HG02870 (cell line): ENCODE results near the gene PCNT.
"Not testable (repeated sequence)": the region's sequence is repeated elsewhere in the genome, so short reads cannot be mapped to it uniquely, and the experiment has no call there.

Experiments used
- ATAC-seq: cut with Tn5 transposase; IDR thresholded peaks from one replicate; pipeline ENCODE4 v1.9.1; 2021; ENCODE audit warnings: mild to moderate bottlenecking, moderate library complexity; ENCODE audit not compliant: unreplicated experiment

The PCNT gene

DNA sequence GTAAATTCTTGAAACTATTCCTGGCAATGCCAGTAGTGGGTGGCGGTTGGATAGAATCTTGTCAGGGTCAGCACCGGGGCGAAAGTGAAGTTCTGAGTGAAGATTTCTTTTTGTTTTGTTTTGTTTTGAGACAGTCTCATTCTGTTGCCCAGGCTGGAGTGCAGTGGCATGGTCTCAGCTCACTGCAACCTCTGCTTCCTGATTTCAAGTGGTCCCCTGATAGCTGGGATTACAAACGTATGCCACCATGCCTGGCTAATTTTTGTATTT is 33.3 kb downstream of the PCNT start:
- peak; percentile 31 for ATAC-seq

DNA sequence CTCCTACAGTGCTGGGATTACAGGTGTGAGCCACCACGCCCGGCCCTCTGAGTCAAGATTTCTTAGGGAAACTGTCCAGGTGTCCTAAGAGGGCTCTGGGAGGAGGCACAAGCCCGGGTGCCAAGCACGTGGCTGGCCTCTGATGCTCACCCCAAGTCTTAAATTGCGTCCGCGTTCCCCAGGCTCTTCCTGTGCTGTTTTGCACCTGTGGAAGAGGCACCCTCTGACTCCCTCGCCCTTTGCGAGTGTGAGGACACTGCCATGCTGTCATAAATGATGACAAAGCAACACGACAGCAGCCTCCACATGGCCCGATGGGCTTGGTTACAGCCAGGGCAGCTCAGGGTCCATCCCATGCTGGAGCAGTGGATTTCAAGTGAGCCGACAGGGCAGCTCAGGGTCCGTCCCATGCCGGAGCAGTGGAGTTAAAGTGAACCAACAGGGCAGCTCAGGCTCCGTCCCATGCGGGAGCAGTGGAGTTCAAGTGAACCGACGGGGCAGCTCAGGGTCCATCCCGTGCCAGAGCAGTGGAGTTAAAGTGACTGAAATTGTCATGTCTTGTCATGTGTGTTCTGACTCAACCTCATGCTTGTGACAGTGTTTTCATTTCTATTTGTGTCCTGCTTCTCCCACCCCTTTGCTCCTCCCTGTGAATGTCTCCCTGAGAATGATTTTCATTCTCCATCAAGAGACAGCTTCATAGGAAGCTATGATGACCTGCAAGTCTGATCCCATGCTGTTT is 33.9 kb downstream of the PCNT start:
- peak; percentile 5 for ATAC-seq

GRCh38 chr21:46361176-46361575 is 37.2 kb downstream of the PCNT start:
- ATAC-seq, result no peak

- ATAC-seq, result no peak
Measured at GRCh38 chr21:46361935-46362334, 38.0 kb downstream of the PCNT start.

GRCh38 chr21:46362946-46363345 is 39.0 kb downstream of the PCNT start:
- no peak for ATAC-seq

DNA sequence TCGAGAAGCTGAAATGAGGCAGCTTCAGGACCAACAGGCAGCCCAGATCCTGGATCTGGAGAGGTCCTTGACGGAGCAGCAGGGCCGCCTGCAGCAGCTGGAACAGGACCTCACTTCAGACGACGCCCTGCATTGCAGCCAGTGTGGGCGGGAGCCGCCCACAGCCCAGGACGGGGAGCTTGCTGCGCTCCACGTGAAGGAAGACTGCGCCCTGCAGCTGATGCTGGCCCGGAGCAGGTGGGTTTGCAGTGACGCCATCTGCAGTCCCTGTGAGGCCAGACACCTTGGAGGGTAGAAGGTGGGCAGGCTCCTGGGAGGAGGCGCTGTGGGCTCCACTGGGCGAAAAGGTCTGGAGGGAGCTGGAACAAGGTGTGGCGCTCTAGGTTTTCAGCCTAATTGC is 39.7 kb downstream of the PCNT start:
- no peak for ATAC-seq

- ATAC-seq, result no peak
Measured at GRCh38 chr21:46366091-46366490, 42.1 kb downstream of the PCNT start.

DNA sequence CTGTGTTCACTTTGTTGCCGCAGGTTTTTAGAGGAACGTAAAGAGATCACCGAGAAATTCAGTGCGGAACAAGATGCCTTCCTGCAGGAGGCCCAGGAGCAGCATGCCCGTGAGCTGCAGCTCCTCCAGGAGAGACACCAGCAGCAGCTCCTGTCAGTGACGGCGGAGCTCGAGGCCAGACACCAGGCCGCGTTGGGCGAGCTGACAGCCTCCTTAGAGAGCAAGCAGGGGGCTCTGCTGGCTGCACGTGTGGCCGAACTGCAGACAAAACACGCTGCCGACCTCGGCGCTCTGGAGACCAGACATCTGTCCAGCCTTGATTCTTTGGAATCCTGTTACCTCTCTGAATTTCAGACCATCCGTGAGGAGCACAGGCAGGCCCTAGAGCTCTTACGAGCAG is 42.6 kb downstream of the PCNT start:
- ATAC-seq, result no peak

DNA sequence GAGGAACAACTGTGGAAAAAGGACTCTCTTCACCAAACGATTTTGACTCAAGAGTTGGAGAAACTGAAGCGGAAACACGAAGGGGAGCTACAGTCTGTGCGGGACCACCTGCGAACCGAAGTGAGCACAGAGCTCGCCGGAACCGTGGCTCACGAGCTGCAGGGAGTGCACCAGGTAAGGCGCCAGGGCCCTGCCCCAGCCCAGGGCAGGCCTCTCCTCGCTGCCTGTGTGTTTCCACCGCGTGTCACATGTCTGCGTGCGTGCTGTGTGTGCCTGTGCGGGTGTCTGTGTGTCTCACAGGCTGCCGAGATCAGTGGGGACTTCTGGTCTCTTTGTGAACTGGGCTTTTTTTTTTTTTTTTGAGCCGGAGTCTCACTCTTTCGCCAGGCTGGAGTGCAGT is 43.0 kb downstream of the PCNT start:
- ATAC-seq, result no peak

- peak; percentile 68 for ATAC-seq
Measured at GRCh38 chr21:46368533-46369285, 44.8 kb downstream of the PCNT start.

- ATAC-seq, result no peak
Measured at GRCh38 chr21:46369520-46370235, 45.7 kb downstream of the PCNT start.

GRCh38 chr21:46371204-46372013 is 47.5 kb downstream of the PCNT start:
- ATAC-seq, result no peak

DNA sequence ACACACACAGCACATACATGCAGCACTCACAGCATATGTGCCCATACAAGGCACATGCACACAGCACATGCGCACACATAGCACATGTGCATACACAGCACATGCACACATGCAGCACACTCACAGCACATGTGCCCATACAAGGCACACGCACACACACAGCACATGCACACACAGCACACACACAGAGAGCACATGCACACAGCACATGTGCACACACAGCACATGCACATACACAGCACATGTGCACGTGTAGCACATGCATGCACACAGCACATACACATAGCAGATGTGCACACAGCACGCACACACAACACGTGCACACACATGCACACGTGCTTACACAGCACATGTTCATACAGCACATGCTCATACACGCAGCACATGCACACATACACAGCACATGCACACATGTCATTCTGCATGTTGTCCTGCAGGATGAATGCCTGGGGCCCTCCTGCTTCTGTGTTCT is 48.1 kb downstream of the PCNT start:
- ATAC-seq, result no peak

GRCh38 chr21:46372947-46373346 is 49.0 kb downstream of the PCNT start:
- ATAC-seq, result not testable (repeated sequence)

- no peak for ATAC-seq
Measured at GRCh38 chr21:46374761-46375389, 50.9 kb downstream of the PCNT start.

DNA sequence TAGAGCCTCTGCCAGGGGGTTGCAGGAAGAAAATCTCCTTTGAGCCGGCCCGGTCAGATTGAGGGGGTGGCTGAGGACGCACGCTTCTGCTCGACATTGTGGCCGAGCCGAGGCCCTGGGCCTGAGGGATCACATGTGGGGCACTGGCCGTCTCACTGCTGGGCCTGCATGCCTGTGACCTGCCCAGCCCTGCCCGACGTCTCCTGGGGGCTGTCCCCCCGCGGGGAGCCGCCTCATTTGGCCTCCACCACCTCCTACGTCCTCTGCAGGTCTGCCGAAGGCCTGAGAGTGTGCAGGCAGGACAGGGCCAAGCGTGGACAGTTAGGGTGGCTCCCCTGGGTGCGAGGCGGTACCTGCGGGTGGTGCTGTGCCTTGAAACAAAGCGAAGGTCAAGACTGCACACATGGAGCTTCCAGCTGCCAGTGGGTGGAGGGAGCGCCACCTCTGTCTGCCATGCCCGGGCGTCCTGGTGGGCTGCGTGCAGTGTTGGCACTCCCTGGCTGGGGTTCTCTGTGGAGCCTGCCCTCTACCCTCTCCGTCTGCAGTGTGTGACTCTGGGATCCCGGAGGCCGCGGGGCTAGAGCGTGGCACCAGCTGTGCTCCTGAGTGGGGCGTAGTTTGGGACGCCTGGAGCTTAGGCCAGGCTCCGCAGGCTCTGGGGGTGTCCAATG is 51.7 kb downstream of the PCNT start:
- ATAC-seq, result no peak

- ATAC-seq, result no peak
Measured at GRCh38 chr21:46376231-46376628, 52.3 kb downstream of the PCNT start.

GRCh38 chr21:46376856-46377453 is 53.0 kb downstream of the PCNT start:
- no peak for ATAC-seq

- no peak for ATAC-seq
Measured at GRCh38 chr21:46377789-46378188, 53.8 kb downstream of the PCNT start.

- no peak for ATAC-seq
Measured at GRCh38 chr21:46379105-46379504, 55.1 kb downstream of the PCNT start.
